Ishikawa (cell line): Measurements from ENCODE around the gene NKIRAS1.

Experiments
- CEBPB ChIP-seq: IDR thresholded peaks from 2 replicates; pipeline ENCODE4 v1.6.1; 2012
- EGR1 ChIP-seq: IDR thresholded peaks from 2 replicates; pipeline ENCODE4 v1.6.1; 2012
- EP300 ChIP-seq: IDR thresholded peaks from 2 replicates; pipeline ENCODE4 v1.6.1; 2012; ENCODE audit warnings: borderline replicate concordance
- FOXM1 ChIP-seq: IDR thresholded peaks from 2 replicates; pipeline ENCODE4 v1.6.1; 2012; ENCODE audit warnings: low read depth, borderline replicate concordance
- RAD21 ChIP-seq: IDR thresholded peaks from 2 replicates; pipeline ENCODE4 v1.6.1; 2012; ENCODE audit warnings: low read depth
- TAF1 ChIP-seq: IDR thresholded peaks from 2 replicates; pipeline ENCODE4 v1.6.1; 2012; ENCODE audit warnings: low read depth, mild to moderate bottlenecking
- TF ChIP-seq, protein P1 (sequence below): IDR thresholded peaks from 2 replicates; pipeline ENCODE4 v1.6.1; 2012; ENCODE audit warnings: low read depth, mild to moderate bottlenecking
- TF ChIP-seq, protein P2 (sequence below): IDR thresholded peaks from 2 replicates; pipeline ENCODE4 v1.6.1; 2012

DNA sequence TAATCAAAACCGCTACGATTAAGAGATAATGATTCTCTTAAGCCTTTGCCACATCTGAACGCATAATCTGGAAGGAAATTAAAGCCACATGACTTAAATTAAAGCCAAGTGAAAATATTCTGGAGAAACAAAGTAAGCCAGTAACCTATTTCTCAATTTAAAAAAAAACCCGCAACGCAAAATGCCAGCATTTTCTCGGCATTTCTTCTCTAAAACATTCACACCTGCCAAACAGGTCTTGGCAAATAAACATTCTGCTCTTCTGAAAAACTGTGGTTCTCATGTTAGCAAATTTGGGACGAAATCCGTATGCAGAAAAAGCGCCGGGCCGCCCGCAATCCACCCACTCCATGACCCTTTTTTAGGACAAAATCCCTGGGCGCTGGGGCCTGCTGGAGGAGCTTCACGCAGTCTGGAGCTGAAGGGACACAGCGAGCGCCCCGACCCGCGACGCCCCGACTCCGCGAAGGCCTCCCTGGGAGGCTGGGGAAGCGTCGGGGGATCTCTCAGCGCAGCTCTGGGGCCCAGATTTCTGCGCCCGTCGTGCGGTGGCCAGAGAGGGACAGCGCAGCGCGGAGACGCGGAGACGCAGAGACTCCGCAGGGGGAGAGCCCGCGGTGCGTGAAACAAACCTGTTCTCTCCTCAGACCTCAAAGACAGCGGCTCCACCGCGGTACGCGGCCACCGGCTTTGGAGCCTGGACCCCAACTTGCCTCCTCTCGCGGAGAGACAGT lies 471 bp downstream of the NKIRAS1 start:
- TF ChIP-seq, protein P1, sequence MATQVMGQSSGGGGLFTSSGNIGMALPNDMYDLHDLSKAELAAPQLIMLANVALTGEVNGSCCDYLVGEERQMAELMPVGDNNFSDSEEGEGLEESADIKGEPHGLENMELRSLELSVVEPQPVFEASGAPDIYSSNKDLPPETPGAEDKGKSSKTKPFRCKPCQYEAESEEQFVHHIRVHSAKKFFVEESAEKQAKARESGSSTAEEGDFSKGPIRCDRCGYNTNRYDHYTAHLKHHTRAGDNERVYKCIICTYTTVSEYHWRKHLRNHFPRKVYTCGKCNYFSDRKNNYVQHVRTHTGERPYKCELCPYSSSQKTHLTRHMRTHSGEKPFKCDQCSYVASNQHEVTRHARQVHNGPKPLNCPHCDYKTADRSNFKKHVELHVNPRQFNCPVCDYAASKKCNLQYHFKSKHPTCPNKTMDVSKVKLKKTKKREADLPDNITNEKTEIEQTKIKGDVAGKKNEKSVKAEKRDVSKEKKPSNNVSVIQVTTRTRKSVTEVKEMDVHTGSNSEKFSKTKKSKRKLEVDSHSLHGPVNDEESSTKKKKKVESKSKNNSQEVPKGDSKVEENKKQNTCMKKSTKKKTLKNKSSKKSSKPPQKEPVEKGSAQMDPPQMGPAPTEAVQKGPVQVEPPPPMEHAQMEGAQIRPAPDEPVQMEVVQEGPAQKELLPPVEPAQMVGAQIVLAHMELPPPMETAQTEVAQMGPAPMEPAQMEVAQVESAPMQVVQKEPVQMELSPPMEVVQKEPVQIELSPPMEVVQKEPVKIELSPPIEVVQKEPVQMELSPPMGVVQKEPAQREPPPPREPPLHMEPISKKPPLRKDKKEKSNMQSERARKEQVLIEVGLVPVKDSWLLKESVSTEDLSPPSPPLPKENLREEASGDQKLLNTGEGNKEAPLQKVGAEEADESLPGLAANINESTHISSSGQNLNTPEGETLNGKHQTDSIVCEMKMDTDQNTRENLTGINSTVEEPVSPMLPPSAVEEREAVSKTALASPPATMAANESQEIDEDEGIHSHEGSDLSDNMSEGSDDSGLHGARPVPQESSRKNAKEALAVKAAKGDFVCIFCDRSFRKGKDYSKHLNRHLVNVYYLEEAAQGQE, result 0 out of 2 replicates have a peak, but pooled peaks have one; percentile 4
- TF ChIP-seq, protein P2, sequence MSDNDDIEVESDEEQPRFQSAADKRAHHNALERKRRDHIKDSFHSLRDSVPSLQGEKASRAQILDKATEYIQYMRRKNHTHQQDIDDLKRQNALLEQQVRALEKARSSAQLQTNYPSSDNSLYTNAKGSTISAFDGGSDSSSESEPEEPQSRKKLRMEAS, result no peak
- TF ChIP-seq TAF1 (no peak), CEBPB (no peak), FOXM1 (no peak), RAD21 (0 out of 2 replicates have a peak, but pooled peaks have one; percentile 1), EP300 (no peak), EGR1 (no peak)
